Activated T-cell treated with anti-CD3 and anti-CD28 coated beads, Interleukin-2, amount 50 U/mL, for 48 hours (primary cell): ENCODE data around the gene LMO4.

ENCODE experiments used
- DNase-seq, 2 experiments: peaks; one replicate each; pipeline ENCODE4 v3.0.0-alpha.2; 2020

The LMO4 gene

DNA sequence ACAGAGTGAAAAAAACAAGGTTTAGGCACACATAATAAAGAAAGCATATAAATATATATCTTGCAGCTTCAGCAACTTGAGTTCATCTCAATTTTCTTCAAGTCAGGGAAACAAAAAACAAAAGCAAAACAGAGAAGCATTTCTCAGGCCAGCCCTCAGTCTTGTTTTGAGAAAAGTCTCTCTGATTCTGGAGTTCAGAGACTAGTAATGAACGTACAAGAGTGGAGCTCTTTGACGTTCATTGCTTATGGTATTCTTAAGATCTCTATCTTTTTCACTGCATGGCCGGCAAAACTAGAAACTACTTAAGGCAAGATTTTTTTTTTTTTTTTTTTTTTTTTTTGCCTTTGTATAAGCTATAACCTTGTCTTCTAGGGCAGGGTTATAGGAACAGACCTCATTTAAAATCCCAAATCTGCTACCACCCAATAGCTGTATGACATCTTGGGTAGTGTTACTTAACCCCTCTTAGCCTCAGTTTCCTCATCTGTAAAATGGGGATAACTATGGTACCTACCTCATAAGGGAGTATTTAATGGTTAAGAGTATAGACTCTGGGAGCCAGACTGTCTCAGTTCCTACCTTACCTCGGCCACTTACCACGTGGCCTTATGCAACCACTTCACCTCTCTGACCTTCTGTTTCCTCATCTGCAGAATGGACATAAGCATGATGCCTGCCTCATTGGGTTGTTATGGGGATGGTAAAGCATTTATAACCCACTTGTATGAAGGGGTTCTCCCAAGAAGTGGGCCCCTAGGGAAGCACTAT lies 33.6 kb downstream of the LMO4 start:
- DNase-seq = no peak

- no peak for DNase-seq
Observed at GRCh38 chr1:87362834-87363426, 34.2 kb downstream of the LMO4 start.

GRCh38 chr1:87367549-87367948 lies 38.9 kb downstream of the LMO4 start:
- no peak for DNase-seq

DNA sequence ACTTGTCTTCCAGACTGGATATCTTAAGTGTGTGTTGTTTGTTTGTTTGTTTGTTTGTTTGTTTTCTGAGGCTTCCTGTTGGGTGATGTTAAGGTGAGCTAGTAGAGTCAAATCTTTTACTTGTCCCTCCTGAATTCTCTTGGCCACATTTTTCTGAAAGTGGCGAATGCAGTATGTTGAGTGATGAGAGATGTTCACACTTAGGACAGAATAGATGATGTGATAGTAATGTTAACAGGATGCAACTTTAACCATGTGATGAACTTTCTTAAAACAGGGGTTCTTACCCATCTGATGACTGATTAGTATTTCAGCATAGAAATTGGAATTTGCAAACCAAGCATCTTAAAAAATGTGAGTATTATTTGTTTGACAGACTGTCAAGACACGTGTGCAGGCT lies 40.2 kb downstream of the LMO4 start:
- no peak for DNase-seq

GRCh38 chr1:87369736-87370478 lies 41.2 kb downstream of the LMO4 start:
- DNase-seq = no peak

GRCh38 chr1:87370544-87370943 lies 41.9 kb downstream of the LMO4 start:
- no peak for DNase-seq

DNA sequence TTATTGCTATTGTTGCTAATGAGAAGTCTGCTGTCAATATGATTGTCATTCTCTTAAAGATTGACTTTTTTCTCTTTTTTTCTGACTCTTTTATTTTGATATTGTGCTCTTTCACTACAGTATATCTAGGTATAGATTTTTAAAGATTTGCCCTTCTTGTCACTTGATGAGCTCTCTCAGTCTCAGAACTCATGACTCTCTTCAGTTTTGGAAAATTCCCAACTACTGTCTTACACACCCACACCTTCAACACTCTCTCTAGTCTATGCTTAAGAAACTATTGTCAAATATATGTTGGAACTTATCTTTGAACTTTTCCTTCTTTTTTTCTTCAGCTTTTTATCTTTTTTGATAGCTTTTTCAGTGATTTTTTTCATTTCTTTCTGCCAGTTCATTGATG lies 50.6 kb downstream of the LMO4 start:
- no peak for DNase-seq

DNA sequence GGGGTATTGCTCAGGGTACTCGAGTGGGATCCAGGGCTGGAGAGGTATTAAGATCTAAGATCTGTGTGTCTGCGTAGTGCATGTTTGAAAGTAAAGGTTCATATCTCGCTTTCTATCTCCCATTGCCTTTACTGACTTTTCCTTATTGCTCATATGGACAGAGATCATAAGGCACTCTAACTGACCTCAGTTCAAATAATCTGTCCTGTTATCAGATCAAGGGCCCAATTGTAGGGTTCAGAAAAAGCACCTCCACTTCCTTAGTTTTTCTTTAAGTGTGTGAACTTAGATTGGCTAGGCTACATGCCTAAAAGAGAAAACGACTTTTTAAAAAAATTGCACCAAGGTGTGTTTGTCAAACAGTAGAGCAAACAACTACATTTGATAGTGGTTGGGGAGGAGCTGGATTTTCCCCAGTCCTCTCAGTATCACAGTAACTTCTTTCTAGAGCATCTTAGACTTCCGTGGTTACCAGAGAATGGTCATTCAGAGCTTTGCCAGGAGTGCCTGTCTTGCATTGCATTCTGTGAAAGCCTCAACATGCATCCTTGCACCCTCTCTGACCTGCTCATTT lies 57.6 kb downstream of the LMO4 start:
- DNase-seq = no peak

- no peak for DNase-seq
Observed at GRCh38 chr1:87388411-87388810, 59.7 kb downstream of the LMO4 start.

DNA sequence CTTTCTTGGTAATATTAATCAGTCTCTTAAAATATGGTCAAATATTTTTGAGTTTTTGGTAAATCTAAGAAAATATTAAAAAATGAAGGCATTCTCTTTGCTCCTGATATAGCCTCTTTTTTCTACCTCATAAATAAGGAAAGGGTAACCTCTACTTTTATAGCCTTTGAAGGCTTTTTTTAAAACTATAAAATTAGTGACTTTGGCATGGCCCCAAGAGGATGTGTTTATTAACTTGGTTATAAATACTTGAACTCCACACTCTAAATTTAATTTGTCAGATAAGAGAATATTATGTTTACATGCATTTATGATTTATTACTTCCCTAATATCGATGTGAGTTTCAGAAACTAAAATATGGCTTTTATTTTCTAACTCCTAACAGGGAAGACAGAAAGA lies 60.3 kb downstream of the LMO4 start:
- no peak for DNase-seq

- no peak for DNase-seq
Observed at GRCh38 chr1:87389546-87389945, 60.9 kb downstream of the LMO4 start.

DNA sequence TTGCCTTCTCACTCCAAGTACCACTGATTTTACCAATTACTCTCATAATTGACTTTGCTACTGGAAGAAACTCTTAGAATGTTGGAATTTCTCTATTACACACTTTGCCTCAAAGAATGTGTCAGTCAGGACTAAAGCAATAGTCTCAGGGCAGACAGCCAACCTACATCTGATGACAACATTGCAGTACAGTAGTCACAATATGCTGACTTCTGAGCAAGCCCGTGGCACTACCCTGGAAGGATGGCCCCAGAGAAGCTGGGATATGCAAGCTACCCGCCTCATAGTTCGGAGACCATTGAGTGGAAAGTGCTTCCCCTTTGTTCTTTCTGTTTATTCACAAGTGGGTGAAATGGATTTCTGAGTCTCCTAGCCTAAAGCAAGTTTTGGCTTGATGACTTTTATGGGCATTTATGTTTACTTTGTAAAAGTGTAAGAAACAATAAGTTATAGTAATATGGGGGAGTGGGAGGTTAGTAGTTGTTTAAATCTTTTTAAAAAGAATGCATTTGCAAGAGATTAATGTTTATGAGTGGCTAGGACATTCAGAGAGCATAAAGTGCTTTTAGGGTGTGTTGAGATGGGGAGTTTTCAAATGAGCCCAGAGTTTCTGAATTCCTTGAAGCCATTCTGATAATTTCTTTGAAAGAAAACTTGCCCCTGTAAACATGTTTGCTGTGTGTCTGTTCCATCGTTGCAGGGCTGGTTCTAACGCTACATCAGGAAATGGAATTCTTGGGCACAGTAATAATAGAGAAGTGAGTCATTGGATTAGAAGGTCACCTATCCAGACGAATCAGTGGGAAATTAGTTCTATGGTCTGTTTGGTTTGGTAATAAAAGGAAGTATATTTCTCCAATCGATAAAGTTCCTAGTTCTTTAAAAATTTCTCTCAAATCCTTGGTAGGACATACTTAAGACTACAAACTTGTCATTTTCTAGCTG lies 63.8 kb downstream of the LMO4 start:
- no peak for DNase-seq

- DNase-seq = no peak
Observed at GRCh38 chr1:87393445-87394085, 64.9 kb downstream of the LMO4 start.

- no peak for DNase-seq
Observed at GRCh38 chr1:87394513-87394912, 65.8 kb downstream of the LMO4 start.

DNA sequence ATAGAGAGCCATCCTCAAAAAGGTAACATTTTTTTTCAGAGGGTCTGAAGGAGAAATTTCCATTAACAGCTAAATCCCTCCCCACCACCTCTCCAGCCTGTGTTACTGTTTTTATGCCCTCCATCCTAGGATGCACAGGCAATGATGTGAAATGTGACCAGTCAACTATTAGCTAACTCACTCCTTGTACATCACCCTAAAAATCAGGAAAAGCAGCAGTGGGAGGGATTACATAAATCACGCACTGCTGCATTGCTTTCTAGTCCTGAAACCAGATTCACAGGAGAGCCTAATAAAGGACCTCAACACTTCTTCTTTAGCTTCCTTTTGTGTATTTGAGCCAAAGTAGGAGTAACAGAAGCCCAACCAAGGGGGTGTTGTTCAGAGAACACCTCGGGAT lies 66.3 kb downstream of the LMO4 start:
- DNase-seq = no peak
